Tibial nerve (tissue), 4 donors: Measurements from ENCODE around the gene GPR78. TPM values are rescaled to one million over a fixed set of nuclear protein-coding genes. Genes with fewer than 3 reads are reported as not detected.

ENCODE experiments used
- DNase-seq, 2 donors: peaks; one replicate each; pipeline ENCODE4 v3.0.0-alpha.2; 2019; ENCODE audit warnings: low spot score in 2 of 2
- H3K27ac ChIP-seq, 4 donors: fragments of 200-600 bp; sonication (generic) in 3 of 4; one replicate each; pipeline ENCODE4 v1.5.1; 2017 to 2019; ENCODE audit warnings: mild to moderate bottlenecking in 1 of 4
- H3K27me3 ChIP-seq, 2 donors: fragments of 200-600 bp; sonication (generic) in 1 of 2; one replicate each; pipeline versions ENCODE4 v1.5.1 to v1.6.0; 2017 to 2019
- H3K36me3 ChIP-seq, 3 donors: fragments of 200-600 bp; sonication (generic); one replicate each; pipeline ENCODE4 v1.5.1; 2018 to 2019
- H3K4me1 ChIP-seq, 4 donors: fragments of 200-600 bp; sonication (generic) in 3 of 4; one replicate each; pipeline ENCODE4 v1.5.1; 2017 to 2019
- H3K4me3 ChIP-seq, 4 donors: fragments of 200-600 bp; sonication (generic) in 3 of 4; one replicate each; pipeline ENCODE4 v1.5.1; 2017 to 2019; ENCODE audit warnings: mild to moderate bottlenecking in 1 of 4, moderate library complexity in 1 of 4
- H3K9me3 ChIP-seq, 4 donors: fragments of 200-600 bp; sonication (generic) in 3 of 4; one replicate each; pipeline ENCODE4 v1.5.1; 2017 to 2019
- EP300 ChIP-seq, 2 donors: sonication (generic); formaldehyde crosslinking; IDR thresholded peaks; one replicate each; pipeline ENCODE4 v1.6.1; 2017; ENCODE audit warnings: antibody characterized with exemption in 2 of 2, mild to moderate bottlenecking in 1 of 2
- POLR2A ChIP-seq, 2 donors: fragments of 450-650 bp; IDR thresholded peaks; one replicate each; pipeline ENCODE4 v1.6.1; 2017; ENCODE audit warnings: antibody characterized with exemption in 2 of 2, mild to moderate bottlenecking in 2 of 2, moderate library complexity in 2 of 2
- WGBS, 2 donors: methylation state at CpG; one replicate each; pipeline ENCODE4 v1.1.5; 2018; 5-methylcytosine and 5-hydroxymethylcytosine counted together
- total RNA-seq, 4 donors: library from RNA; depleted of rRNA; stranded (reverse); fragments of >200 nt; gene quantifications; one replicate each; pipeline ENCODE4 v1.1.0, GENCODE V29; 2016
- TF ChIP-seq, protein P1 (sequence below), 5 experiments: fragments of 200-600 bp in 3 of 5; fragments of 450-650 bp in 2 of 5; sonication (generic) in 3 of 5; IDR thresholded peaks; one replicate each; pipeline ENCODE4 v1.5.1; 2016 to 2019; ENCODE audit warnings: antibody characterized with exemption in 5 of 5, mild to moderate bottlenecking in 3 of 5, moderate library complexity in 2 of 5

The GPR78 gene
- total RNA-seq, 4 donors from 2014 or later = not detected

DNA sequence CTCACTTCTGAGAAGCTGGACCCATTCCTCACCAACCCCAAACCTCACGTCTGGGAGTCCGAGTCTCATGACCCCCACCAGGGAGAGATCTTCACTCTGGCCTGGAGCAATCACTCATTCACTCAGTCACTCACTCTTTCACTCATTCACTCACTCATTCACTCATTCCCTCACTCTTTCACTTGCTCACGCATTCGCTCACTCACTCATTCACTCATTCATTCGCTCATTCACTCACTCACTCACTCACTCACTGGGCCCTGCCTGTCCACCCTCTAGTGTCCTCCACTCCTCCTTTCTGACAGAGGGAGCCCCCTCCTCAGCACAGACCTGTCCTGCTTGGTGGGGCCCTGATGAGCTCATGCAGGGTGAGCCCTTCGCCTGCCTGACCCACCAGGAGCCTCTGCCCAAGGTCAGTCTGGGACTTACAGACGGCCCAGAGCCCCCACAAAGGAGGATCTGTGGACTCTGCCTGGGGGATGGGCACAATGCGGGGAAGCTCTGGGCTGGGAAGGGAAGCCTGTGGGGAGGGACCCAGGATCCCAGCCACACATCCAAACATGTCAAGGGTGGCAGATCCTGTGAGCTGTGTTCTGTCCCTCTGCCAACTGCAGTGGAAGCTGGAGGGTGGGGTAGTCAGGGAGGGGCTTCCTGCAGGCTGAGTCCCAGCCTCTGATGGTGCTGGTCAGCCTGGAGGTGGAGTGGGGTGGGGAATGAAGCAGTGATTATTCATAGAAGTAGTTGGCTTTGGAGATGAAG, 30.8 kb downstream of the GPR78 start:
- peaks cover 0 to 8% (median 0%) of the 10 kb centered on the region in 4 donors for H3K4me1 ChIP-seq
- DNase-seq = no peak
- no peak overlapping the region for H3K27ac ChIP-seq
- H3K36me3 ChIP-seq = no peaks in the 10 kb centered on the region
- H3K4me3 ChIP-seq = no peak overlapping the region
- peaks cover 0 to 5% of the 10 kb centered on the region in 2 donors for H3K27me3 ChIP-seq
- WGBS, 2 donors = 72 to 76% methylated on average over 7 to 8 of the region's 8 CpGs
- TF ChIP-seq, protein P1, sequence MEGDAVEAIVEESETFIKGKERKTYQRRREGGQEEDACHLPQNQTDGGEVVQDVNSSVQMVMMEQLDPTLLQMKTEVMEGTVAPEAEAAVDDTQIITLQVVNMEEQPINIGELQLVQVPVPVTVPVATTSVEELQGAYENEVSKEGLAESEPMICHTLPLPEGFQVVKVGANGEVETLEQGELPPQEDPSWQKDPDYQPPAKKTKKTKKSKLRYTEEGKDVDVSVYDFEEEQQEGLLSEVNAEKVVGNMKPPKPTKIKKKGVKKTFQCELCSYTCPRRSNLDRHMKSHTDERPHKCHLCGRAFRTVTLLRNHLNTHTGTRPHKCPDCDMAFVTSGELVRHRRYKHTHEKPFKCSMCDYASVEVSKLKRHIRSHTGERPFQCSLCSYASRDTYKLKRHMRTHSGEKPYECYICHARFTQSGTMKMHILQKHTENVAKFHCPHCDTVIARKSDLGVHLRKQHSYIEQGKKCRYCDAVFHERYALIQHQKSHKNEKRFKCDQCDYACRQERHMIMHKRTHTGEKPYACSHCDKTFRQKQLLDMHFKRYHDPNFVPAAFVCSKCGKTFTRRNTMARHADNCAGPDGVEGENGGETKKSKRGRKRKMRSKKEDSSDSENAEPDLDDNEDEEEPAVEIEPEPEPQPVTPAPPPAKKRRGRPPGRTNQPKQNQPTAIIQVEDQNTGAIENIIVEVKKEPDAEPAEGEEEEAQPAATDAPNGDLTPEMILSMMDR (IDR thresholded peaks at IDR 0.05) = no peak
- TF ChIP-seq EP300 (IDR thresholded peaks at IDR 0.05) (no peak), POLR2A (IDR thresholded peaks at IDR 0.05) (no peak)
- H3K9me3 ChIP-seq = no peaks in the 10 kb centered on the region

DNA sequence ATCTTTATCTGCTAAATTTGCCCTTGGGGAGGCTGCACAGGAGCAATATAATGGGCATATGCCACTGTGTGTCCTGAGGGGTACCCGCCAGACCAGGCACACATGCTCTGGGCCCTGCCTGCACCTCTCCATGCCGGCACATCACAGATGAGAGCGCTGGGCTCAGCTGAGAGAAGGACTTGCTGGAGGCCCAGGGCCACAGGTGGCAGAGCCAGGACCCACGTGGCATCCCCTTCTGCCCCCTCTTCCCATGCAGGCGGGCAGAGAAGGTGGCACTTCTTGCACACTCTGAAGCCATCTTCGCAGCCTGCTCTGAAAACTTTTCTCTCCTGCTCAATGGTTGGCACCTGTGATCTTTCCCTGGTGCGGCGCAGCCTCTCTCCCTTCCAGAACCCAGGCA, 32.5 kb downstream of the GPR78 start:
- H3K4me1 ChIP-seq = peaks cover 0 to 5% (median 0%) of the 10 kb centered on the region in 4 donors
- WGBS, 2 donors = 90% methylated on average over 6 to 8 of the region's 8 CpGs
- TF ChIP-seq EP300 (IDR thresholded peaks at IDR 0.05) (no peak), POLR2A (IDR thresholded peaks at IDR 0.05) (no peak)
- TF ChIP-seq, protein P1 (IDR thresholded peaks at IDR 0.05) = no peak
- no peaks in the 10 kb centered on the region for H3K9me3 ChIP-seq
- DNase-seq = no peak
- no peaks in the 10 kb centered on the region for H3K27me3 ChIP-seq
- no peak overlapping the region for H3K4me3 ChIP-seq
- H3K27ac ChIP-seq = no peak overlapping the region
- H3K36me3 ChIP-seq = no peaks in the 10 kb centered on the region

DNA sequence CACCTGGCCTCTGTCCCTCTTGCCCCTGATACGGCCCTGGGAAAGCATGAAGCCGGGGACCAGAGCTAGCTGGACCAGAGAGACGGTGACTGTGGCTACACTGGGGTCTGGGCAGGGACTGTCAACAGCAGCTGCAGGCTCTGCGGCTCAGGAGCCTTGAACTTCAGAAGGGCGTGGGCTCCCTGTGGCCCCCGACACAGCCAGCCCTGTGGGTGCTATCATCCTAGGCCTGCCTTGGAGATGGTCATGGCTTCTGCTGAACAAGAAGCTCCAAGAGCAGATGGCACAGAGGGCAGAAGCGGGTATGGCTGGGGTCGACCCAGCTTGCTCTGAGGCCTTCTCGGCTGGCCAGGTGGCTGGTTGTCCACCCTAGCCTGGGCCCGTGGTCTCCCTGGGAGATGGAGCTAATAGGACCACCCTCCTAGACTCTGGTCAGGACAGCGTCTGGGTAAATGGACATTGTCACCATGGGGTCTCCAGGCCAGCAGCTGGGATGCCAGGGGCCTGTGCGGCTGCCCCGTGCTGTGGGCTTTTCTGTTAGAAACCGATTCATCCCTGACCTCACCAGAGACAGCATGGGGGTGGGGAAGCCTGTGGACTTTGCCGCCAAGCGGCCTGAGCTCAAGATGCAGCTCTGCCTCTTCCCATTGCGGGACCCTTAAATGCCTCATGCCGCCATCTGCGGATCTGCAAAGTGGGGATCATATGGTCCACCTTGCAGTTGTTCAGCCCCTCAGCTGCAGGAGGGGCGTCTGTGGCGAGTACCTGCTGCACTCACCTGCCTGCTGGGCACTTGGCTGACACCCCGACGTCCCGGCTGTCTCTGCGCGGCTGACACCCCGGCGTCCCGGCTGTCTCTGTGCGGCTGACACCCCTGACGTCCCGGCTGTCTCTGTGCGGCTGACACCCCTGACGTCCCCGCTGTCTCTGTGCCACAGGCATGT, 33.5 kb downstream of the GPR78 start:
- no peak for DNase-seq
- 91 to 92% methylated on average over 25 to 27 of the region's 35 CpGs for WGBS, 2 donors
- TF ChIP-seq POLR2A (IDR thresholded peaks at IDR 0.05) (no peak), EP300 (IDR thresholded peaks at IDR 0.05) (no peak)
- TF ChIP-seq, protein P1 (IDR thresholded peaks at IDR 0.05) = no peak
- Histone ChIP-seq H3K27ac (no peak overlapping the region), H3K4me1 (no peaks in the 10 kb centered on the region), H3K36me3 (no peaks in the 10 kb centered on the region), H3K9me3 (no peaks in the 10 kb centered on the region), H3K4me3 (no peak overlapping the region), H3K27me3 (no peaks in the 10 kb centered on the region)

DNA sequence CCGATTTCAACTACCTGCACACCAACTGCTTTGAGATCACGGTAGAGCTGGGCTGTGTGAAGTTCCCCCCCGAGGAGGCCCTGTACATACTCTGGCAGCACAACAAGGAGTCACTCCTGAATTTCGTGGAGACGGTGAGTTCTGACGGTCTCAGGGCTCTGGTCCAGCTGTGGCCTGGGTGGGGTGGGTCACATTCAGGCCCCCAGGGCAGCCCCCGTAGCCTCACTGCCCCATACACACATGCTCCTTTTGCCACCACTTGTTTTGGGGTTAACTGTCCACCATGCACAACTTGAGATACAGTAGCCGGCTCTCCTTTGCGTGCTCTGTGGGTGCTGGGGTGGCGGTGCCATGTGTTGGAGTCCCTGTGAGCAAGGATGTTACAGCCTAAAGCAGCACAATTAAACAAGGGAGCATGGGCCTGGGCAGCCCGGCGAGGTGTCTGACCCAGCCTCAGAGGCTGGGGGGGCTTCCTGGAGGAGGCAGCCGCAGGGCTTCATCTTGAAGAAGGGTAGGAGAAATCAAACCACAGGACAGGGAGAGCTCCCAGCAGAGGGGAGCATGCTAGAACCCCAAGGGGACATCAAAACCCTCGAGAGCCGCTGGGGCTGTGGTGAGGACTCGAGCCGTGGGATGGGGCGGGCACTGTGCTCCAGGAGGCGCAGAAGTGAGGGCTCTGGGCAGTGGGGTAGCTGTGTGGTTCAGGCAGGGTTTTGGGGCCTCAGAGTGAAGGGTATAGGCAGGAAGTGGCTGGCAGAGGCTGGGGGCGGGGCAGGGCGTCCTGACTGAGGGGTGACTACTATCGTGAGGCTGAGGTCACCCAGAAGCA, 34.4 kb downstream of the GPR78 start:
- Histone ChIP-seq H3K9me3 (no peaks in the 10 kb centered on the region), H3K27me3 (no peaks in the 10 kb centered on the region), H3K27ac (no peak overlapping the region), H3K36me3 (no peaks in the 10 kb centered on the region), H3K4me3 (no peak overlapping the region), H3K4me1 (no peaks in the 10 kb centered on the region)
- TF ChIP-seq POLR2A (IDR thresholded peaks at IDR 0.05) (no peak), EP300 (IDR thresholded peaks at IDR 0.05) (no peak)
- TF ChIP-seq, protein P1 (IDR thresholded peaks at IDR 0.05) = no peak
- no peak for DNase-seq
- WGBS, 2 donors = 83 to 84% methylated on average over 18 to 22 of the region's 22 CpGs
